ENCODE measurements around the gene LYSET.
A peak's percentile ranks its signal among the peaks of the same experiment; 100 is the strongest.

LYSET gene

GRCh38 chr14:93185349-93185720, 218 bp downstream of the LYSET start:
- Mint-ChIP-seq H3K9me3 (no peaks in the 10 kb centered on the region), H3K27me3 (no peaks in the 10 kb centered on the region), H3K4me3 (peak overlapping the region; percentile 86), H3K4me1 (ENCODE audit: low read depth) (peaks cover 27% of the 10 kb centered on the region), H3K36me3 (ENCODE audit: low read depth) (peaks cover 58% of the 10 kb centered on the region), H3K27ac (peak overlapping the region; percentile 90)
- intact Hi-C loops (cut with micrococcal nuclease), result loop anchor here (1.0 kb wide), 1 partner anchor 22 kb away; the partner anchor contains the start of genes GON7 and UBR7

- intact Hi-C loops (cut with micrococcal nuclease), result no loop called here
- no peaks in the 10 kb centered on the region for H3K9me3 Mint-ChIP-seq
- H3K4me3 Mint-ChIP-seq, result peak overlapping the region; percentile 63
Observed at GRCh38 chr14:93186466-93186865, 1.3 kb downstream of the LYSET start.

GRCh38 chr14:93186956-93187355, 1.8 kb downstream of the LYSET start:
- intact Hi-C loops (cut with micrococcal nuclease), result no loop called here
- H3K4me3 Mint-ChIP-seq, result no peak overlapping the region
- H3K27ac Mint-ChIP-seq, result no peak overlapping the region
- H3K4me1 Mint-ChIP-seq (ENCODE audit: low read depth), result peaks cover 32% of the 10 kb centered on the region
- H3K9me3 Mint-ChIP-seq, result no peaks in the 10 kb centered on the region
- no peaks in the 10 kb centered on the region for H3K27me3 Mint-ChIP-seq
- peaks cover 59% of the 10 kb centered on the region for H3K36me3 Mint-ChIP-seq (ENCODE audit: low read depth)

More at GRCh38 chr14:93186466-93186865, 1.3 kb downstream of the LYSET start:
- H3K27ac Mint-ChIP-seq, result peak overlapping the region; percentile 90
- peaks cover 60% of the 10 kb centered on the region for H3K36me3 Mint-ChIP-seq (ENCODE audit: low read depth)
- H3K27me3 Mint-ChIP-seq, result no peaks in the 10 kb centered on the region
- peaks cover 32% of the 10 kb centered on the region for H3K4me1 Mint-ChIP-seq (ENCODE audit: low read depth)

- no peak overlapping the region for H3K27ac Mint-ChIP-seq
- peaks cover 4% of the 10 kb centered on the region for H3K4me1 Mint-ChIP-seq (ENCODE audit: low read depth)
- H3K27me3 Mint-ChIP-seq, result no peaks in the 10 kb centered on the region
- H3K4me3 Mint-ChIP-seq, result no peak overlapping the region
- H3K9me3 Mint-ChIP-seq, result no peaks in the 10 kb centered on the region
- peaks cover 14% of the 10 kb centered on the region for H3K36me3 Mint-ChIP-seq (ENCODE audit: low read depth)
- intact Hi-C loops (cut with micrococcal nuclease), result no loop called here
Observed at GRCh38 chr14:93195316-93195999, 10.3 kb downstream of the LYSET start.

- no peak overlapping the region for H3K27ac Mint-ChIP-seq
- intact Hi-C loops (cut with micrococcal nuclease), result no loop called here
- peaks cover 14% of the 10 kb centered on the region for H3K36me3 Mint-ChIP-seq (ENCODE audit: low read depth)
- H3K4me1 Mint-ChIP-seq (ENCODE audit: low read depth), result peaks cover 4% of the 10 kb centered on the region
- no peak overlapping the region for H3K4me3 Mint-ChIP-seq
- H3K27me3 Mint-ChIP-seq, result no peaks in the 10 kb centered on the region
- H3K9me3 Mint-ChIP-seq, result no peaks in the 10 kb centered on the region
Observed at GRCh38 chr14:93199031-93199430, 13.9 kb downstream of the LYSET start.

- Mint-ChIP-seq H3K36me3 (ENCODE audit: low read depth) (peaks cover 14% of the 10 kb centered on the region), H3K27me3 (no peaks in the 10 kb centered on the region), H3K4me3 (no peak overlapping the region), H3K27ac (no peak overlapping the region), H3K9me3 (no peaks in the 10 kb centered on the region), H3K4me1 (ENCODE audit: low read depth) (peaks cover 19% of the 10 kb centered on the region)
- intact Hi-C loops (cut with micrococcal nuclease), result no loop called here
Observed at GRCh38 chr14:93200553-93200952, 15.4 kb downstream of the LYSET start.

- no peaks in the 10 kb centered on the region for H3K27me3 Mint-ChIP-seq
- H3K9me3 Mint-ChIP-seq, result no peaks in the 10 kb centered on the region
- H3K4me3 Mint-ChIP-seq, result no peak overlapping the region
- peaks cover 14% of the 10 kb centered on the region for H3K36me3 Mint-ChIP-seq (ENCODE audit: low read depth)
- H3K4me1 Mint-ChIP-seq (ENCODE audit: low read depth), result peaks cover 26% of the 10 kb centered on the region
- H3K27ac Mint-ChIP-seq, result no peak overlapping the region
- intact Hi-C loops (cut with micrococcal nuclease), result no loop called here
Observed at GRCh38 chr14:93201155-93201704, 16.1 kb downstream of the LYSET start.

GRCh38 chr14:93206793-93207467, 21.8 kb downstream of the LYSET start, which contains the start of the genes GON7 and UBR7:
GON7 (minus strand) TSS chr14:93207065; CDS start chr14:93207037, 28 bp downstream.
UBR7 (plus strand) TSS chr14:93207256; CDS start chr14:93207292, 36 bp downstream.
- intact Hi-C loops (cut with micrococcal nuclease), result loop anchor here (1.0 to 5.0 kb wide), 3 partner anchors 22 to 325 kb away; partner anchors contain the start of genes BTBD7 and LYSET
- Mint-ChIP-seq H3K9me3 (no peaks in the 10 kb centered on the region), H3K27ac (peak within 1 kb of the TSS; percentile 90), H3K27me3 (no peaks in the 10 kb centered on the region), H3K36me3 (ENCODE audit: low read depth) (peaks cover 28% of the 10 kb centered on the region), H3K4me3 (peak within 1 kb of the TSS; percentile 99), H3K4me1 (ENCODE audit: low read depth) (peaks cover 49% of the 10 kb centered on the region)

- H3K36me3 Mint-ChIP-seq (ENCODE audit: low read depth), result peaks cover 33% of the 10 kb centered on the region
- no peaks in the 10 kb centered on the region for H3K9me3 Mint-ChIP-seq
- H3K27me3 Mint-ChIP-seq, result no peaks in the 10 kb centered on the region
- H3K4me3 Mint-ChIP-seq, result peak overlapping the region; percentile 99
- H3K4me1 Mint-ChIP-seq (ENCODE audit: low read depth), result peaks cover 49% of the 10 kb centered on the region
- H3K27ac Mint-ChIP-seq, result peak overlapping the region; percentile 90
- intact Hi-C loops (cut with micrococcal nuclease), result loop anchor here (1.0 to 5.0 kb wide), 3 partner anchors 22 to 325 kb away; partner anchors contain the start of genes BTBD7 and LYSET
Observed at GRCh38 chr14:93207468-93208308, 22.6 kb downstream of the LYSET start.

GRCh38 chr14:93212432-93212831, 27.3 kb downstream of the LYSET start:
- Mint-ChIP-seq H3K4me3 (no peak overlapping the region), H3K9me3 (no peaks in the 10 kb centered on the region), H3K27me3 (no peaks in the 10 kb centered on the region), H3K4me1 (ENCODE audit: low read depth) (peaks cover 18% of the 10 kb centered on the region), H3K36me3 (ENCODE audit: low read depth) (peaks cover 63% of the 10 kb centered on the region), H3K27ac (no peak overlapping the region)
- intact Hi-C loops (cut with micrococcal nuclease), result no loop called here

- H3K4me3 Mint-ChIP-seq, result no peak overlapping the region
- H3K9me3 Mint-ChIP-seq, result no peaks in the 10 kb centered on the region
- H3K4me1 Mint-ChIP-seq (ENCODE audit: low read depth), result no peaks in the 10 kb centered on the region
- intact Hi-C loops (cut with micrococcal nuclease), result no loop called here
- no peaks in the 10 kb centered on the region for H3K27me3 Mint-ChIP-seq
- H3K36me3 Mint-ChIP-seq (ENCODE audit: low read depth), result peaks cover 81% of the 10 kb centered on the region
- no peak overlapping the region for H3K27ac Mint-ChIP-seq
Observed at GRCh38 chr14:93214598-93214997, 29.5 kb downstream of the LYSET start.

GRCh38 chr14:93219103-93219726, 34.1 kb downstream of the LYSET start:
- Mint-ChIP-seq H3K4me1 (ENCODE audit: low read depth) (no peaks in the 10 kb centered on the region), H3K4me3 (no peak overlapping the region), H3K27me3 (no peaks in the 10 kb centered on the region), H3K36me3 (ENCODE audit: low read depth) (peaks cover 92% of the 10 kb centered on the region), H3K27ac (no peak overlapping the region), H3K9me3 (no peaks in the 10 kb centered on the region)
- intact Hi-C loops (cut with micrococcal nuclease), result no loop called here

GRCh38 chr14:93220509-93220908, 35.4 kb downstream of the LYSET start:
- intact Hi-C loops (cut with micrococcal nuclease), result no loop called here
- Mint-ChIP-seq H3K4me3 (no peak overlapping the region), H3K36me3 (ENCODE audit: low read depth) (peaks cover 96% of the 10 kb centered on the region), H3K9me3 (no peaks in the 10 kb centered on the region), H3K27ac (no peak overlapping the region), H3K4me1 (ENCODE audit: low read depth) (no peaks in the 10 kb centered on the region), H3K27me3 (no peaks in the 10 kb centered on the region)
